ENCODE measurements around the gene MRS2.

DNA sequence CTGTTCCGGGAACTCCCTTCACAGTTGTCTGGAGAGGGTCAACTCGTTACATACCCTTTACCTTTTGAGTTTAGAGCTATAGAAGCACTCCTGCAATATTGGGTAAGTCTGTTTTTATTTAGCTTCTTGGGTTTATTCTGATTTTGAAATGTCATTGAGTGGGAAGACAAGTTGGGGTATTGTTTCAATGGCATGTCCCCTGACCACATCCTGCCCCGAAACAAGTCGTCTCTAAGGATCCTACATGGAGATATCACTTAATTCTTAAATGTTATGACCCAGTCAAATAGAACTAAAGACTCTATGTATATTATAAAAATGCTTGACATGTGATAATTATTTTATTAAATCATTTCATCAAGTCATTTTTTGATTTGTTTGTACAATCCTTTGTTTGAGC lies 9.6 kb downstream of the MRS2 start:
- TF ChIP-seq POLR2A (IDR thresholded peaks at IDR 0.05; ENCODE audit: low read length) (no peak), GATA1 (IDR thresholded peaks at IDR 0.05; ENCODE audit: low read depth, low read length) (no peak)

Data from erythroblast (primary cell).